WTC11 (cell line): Measurements from ENCODE around the gene RPL7L1. TPM values are rescaled to one million over a fixed set of nuclear protein-coding genes. Genes with fewer than 3 reads are reported as not detected.

Experiments
- ATAC-seq: fragments of 200-7000 bp; cut with Tn5 transposase; 2 replicates; pipeline ENCODE4 v1.10.0; 2021; ENCODE audit warnings: mild to moderate bottlenecking, moderate library complexity
- CTCF ChIA-PET: fragments of 300-600 bp; sonication (Branson Sonifier 250); formaldehyde crosslinking; loops from one replicate; lab custom pipeline; 2021; ENCODE audit warnings: antibody characterized with exemption; lab: Charles Lee
- POLR2A ChIA-PET: fragments of 350-600 bp; sonication (Branson Sonifier 250); formaldehyde crosslinking; loops from one replicate; lab custom pipeline; 2021; ENCODE audit warnings: antibody characterized with exemption; lab: Charles Lee
- DNase-seq: peaks from one replicate; pipeline ENCODE4 v3.0.0; 2021; ENCODE audit warnings: low spot score
- H3K27ac Mint-ChIP-seq: 2 replicates; pipeline ENCODE4 v1.8.0; 2021; ENCODE audit warnings: mixed read lengths
- H3K27me3 Mint-ChIP-seq: 2 replicates; pipeline ENCODE4 v1.8.0; 2021; ENCODE audit warnings: low read depth, mild to moderate bottlenecking, moderate library complexity, mixed read lengths
- H3K36me3 Mint-ChIP-seq: 2 replicates; pipeline ENCODE4 v1.8.0; 2021; ENCODE audit warnings: mixed read lengths
- H3K4me1 Mint-ChIP-seq: 2 replicates; pipeline ENCODE4 v1.8.0; 2022; ENCODE audit warnings: mixed read lengths
- H3K4me3 Mint-ChIP-seq: 2 replicates; pipeline ENCODE4 v1.8.0; 2021; ENCODE audit warnings: mild to moderate bottlenecking, moderate library complexity, mixed read lengths
- H3K9me3 Mint-ChIP-seq: 2 replicates; pipeline ENCODE4 v1.8.0; 2021; ENCODE audit warnings: mixed read lengths
- ERG ChIP-seq: fragments of 250-450 bp; sonication (Bioruptor Pico); IDR thresholded peaks from 2 replicates; pipeline ENCODE4 v1.8.0; 2021; ENCODE audit warnings: mild to moderate bottlenecking
- ESRRA ChIP-seq: sonication (generic); formaldehyde crosslinking; IDR thresholded peaks from 2 replicates; pipeline ENCODE4 v1.8.1; 2022; ENCODE audit warnings: mild to moderate bottlenecking, missing genetic modification reagents, borderline replicate concordance
- ETV6 ChIP-seq: sonication (generic); formaldehyde crosslinking; IDR thresholded peaks from 2 replicates; pipeline ENCODE4 v1.8.1; 2022; ENCODE audit warnings: mild to moderate bottlenecking, missing genetic modification reagents
- GRHL2 ChIP-seq: fragments of 250-450 bp; sonication (Bioruptor Pico); IDR thresholded peaks from 2 replicates; pipeline ENCODE4 v1.8.0; 2022; ENCODE audit warnings: mild to moderate bottlenecking, moderate library complexity; ENCODE audit not compliant: insufficient replicate concordance, severe bottlenecking
- GTF2I ChIP-seq: fragments of 250-450 bp; sonication (Bioruptor Pico); conservative IDR thresholded peaks from 2 replicates; pipeline ENCODE4 v1.4.0; 2021; ENCODE audit warnings: mild to moderate bottlenecking
- IRF2 ChIP-seq: sonication (generic); formaldehyde crosslinking; IDR thresholded peaks from 2 replicates; pipeline ENCODE4 v1.8.0; 2022; ENCODE audit warnings: low read depth, missing genetic modification reagents, borderline replicate concordance
- JAZF1 ChIP-seq: fragments of 250-450 bp; sonication (Bioruptor Pico); IDR thresholded peaks from 2 replicates; pipeline ENCODE4 v1.9.0; 2021; ENCODE audit warnings: moderate library complexity, mild to moderate bottlenecking, inconsistent platforms
- MAX ChIP-seq: sonication (generic); formaldehyde crosslinking; IDR thresholded peaks from 2 replicates; pipeline ENCODE4 v1.8.0; 2022; ENCODE audit warnings: mild to moderate bottlenecking, missing genetic modification reagents
- NFATC4 ChIP-seq: fragments of 250-450 bp; sonication (Bioruptor Pico); IDR thresholded peaks from 2 replicates; pipeline ENCODE4 v1.9.0; 2021; ENCODE audit warnings: mild to moderate bottlenecking
- NR2C2 ChIP-seq: sonication (generic); formaldehyde crosslinking; IDR thresholded peaks from 2 replicates; pipeline ENCODE4 v1.8.0; 2022; ENCODE audit warnings: mild to moderate bottlenecking, missing genetic modification reagents
- PRRX2 ChIP-seq: fragments of 250-450 bp; sonication (Bioruptor Pico); IDR thresholded peaks from 2 replicates; pipeline ENCODE4 v1.8.0; 2021; ENCODE audit warnings: mild to moderate bottlenecking
- SMAD4 ChIP-seq: sonication (generic); formaldehyde crosslinking; IDR thresholded peaks from 2 replicates; pipeline ENCODE4 v1.8.0; 2022; ENCODE audit warnings: mild to moderate bottlenecking, missing genetic modification reagents
- SOX15 ChIP-seq: fragments of 250-450 bp; sonication (Bioruptor Pico); IDR thresholded peaks from 2 replicates; pipeline ENCODE4 v1.9.0; 2021; ENCODE audit warnings: mild to moderate bottlenecking
- TP53 ChIP-seq: sonication (generic); formaldehyde crosslinking; IDR thresholded peaks from 2 replicates; pipeline ENCODE4 v1.8.1; 2023; ENCODE audit warnings: mild to moderate bottlenecking, missing genetic modification reagents
- ZMAT4 ChIP-seq: fragments of 250-450 bp; sonication (Bioruptor Pico); IDR thresholded peaks from 2 replicates; pipeline ENCODE4 v1.9.0; 2021; ENCODE audit warnings: mild to moderate bottlenecking
- ZNF532 ChIP-seq: fragments of 250-450 bp; sonication (Bioruptor Pico); IDR thresholded peaks from 2 replicates; pipeline ENCODE4 v1.9.0; 2021; ENCODE audit warnings: mild to moderate bottlenecking, borderline replicate concordance
- total RNA-seq: library from RNA; stranded (reverse); gene quantifications from 3 replicates; pipeline ENCODE4 v1.2.3, GENCODE V29; 2021
- TF ChIP-seq, protein P1 (sequence below): sonication (generic); formaldehyde crosslinking; conservative IDR thresholded peaks from 2 replicates; pipeline ENCODE4 v1.8.1; 2023; ENCODE audit warnings: mild to moderate bottlenecking, low read depth, missing genetic modification reagents, moderate library complexity
- TF ChIP-seq, protein P2 (sequence below): sonication (generic); formaldehyde crosslinking; IDR thresholded peaks from 2 replicates; pipeline ENCODE4 v1.8.1; 2022; ENCODE audit warnings: mild to moderate bottlenecking, moderate library complexity, missing genetic modification reagents
- TF ChIP-seq, protein P3 (sequence below): sonication (generic); formaldehyde crosslinking; IDR thresholded peaks from 2 replicates; pipeline ENCODE4 v1.8.1; 2022; ENCODE audit warnings: missing genetic modification reagents, borderline replicate concordance
- TF ChIP-seq, protein P4 (sequence below): sonication (generic); formaldehyde crosslinking; IDR thresholded peaks from 2 replicates; pipeline ENCODE4 v1.8.1; 2022; ENCODE audit warnings: low read depth, mild to moderate bottlenecking, moderate library complexity, missing genetic modification reagents, borderline replicate concordance

The RPL7L1 gene
- total RNA-seq, 1 experiment from 2014 or later = 107 TPM

GRCh38 chr6:42889815-42890214 is 10.4 kb downstream of the RPL7L1 start:
- no peak for TF ChIP-seq ESRRA (CRISPR knock-in tag)
- TF ChIP-seq GTF2I (CRISPR knock-in tag) = no peak
- no peak for TF ChIP-seq SMAD4 (CRISPR knock-in tag)
- TF ChIP-seq TP53 (CRISPR knock-in tag) = no peak
- TF ChIP-seq MAX (CRISPR knock-in tag) = no peak
- no peak for TF ChIP-seq ETV6
- TF ChIP-seq IRF2 = no peak
- TF ChIP-seq, protein P1, sequence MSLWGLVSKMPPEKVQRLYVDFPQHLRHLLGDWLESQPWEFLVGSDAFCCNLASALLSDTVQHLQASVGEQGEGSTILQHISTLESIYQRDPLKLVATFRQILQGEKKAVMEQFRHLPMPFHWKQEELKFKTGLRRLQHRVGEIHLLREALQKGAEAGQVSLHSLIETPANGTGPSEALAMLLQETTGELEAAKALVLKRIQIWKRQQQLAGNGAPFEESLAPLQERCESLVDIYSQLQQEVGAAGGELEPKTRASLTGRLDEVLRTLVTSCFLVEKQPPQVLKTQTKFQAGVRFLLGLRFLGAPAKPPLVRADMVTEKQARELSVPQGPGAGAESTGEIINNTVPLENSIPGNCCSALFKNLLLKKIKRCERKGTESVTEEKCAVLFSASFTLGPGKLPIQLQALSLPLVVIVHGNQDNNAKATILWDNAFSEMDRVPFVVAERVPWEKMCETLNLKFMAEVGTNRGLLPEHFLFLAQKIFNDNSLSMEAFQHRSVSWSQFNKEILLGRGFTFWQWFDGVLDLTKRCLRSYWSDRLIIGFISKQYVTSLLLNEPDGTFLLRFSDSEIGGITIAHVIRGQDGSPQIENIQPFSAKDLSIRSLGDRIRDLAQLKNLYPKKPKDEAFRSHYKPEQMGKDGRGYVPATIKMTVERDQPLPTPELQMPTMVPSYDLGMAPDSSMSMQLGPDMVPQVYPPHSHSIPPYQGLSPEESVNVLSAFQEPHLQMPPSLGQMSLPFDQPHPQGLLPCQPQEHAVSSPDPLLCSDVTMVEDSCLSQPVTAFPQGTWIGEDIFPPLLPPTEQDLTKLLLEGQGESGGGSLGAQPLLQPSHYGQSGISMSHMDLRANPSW (CRISPR knock-in tag) = no peak
- peaks cover 13% of the 10 kb centered on the region for H3K4me1 Mint-ChIP-seq
- H3K27me3 Mint-ChIP-seq = no peaks in the 10 kb centered on the region
- peaks cover 30% of the 10 kb centered on the region for H3K36me3 Mint-ChIP-seq
- ChIA-PET POLR2A (interaction anchor here (0.9 to 2.4 kb wide), 4 partner anchors 10 to 144 kb away, joined by 3 to 19 read pairs (median 10); partner anchors contain the start of genes CNPY3, RPL7L1 and TBCC), CTCF (no interaction called here)
- H3K4me3 Mint-ChIP-seq = peak overlapping the region; percentile 87
- no peak for DNase-seq
- H3K27ac Mint-ChIP-seq = peak overlapping the region; percentile 97
- peak; percentile 6 for ATAC-seq
- H3K9me3 Mint-ChIP-seq = no peaks in the 10 kb centered on the region

- Mint-ChIP-seq H3K4me1 (peaks cover 13% of the 10 kb centered on the region), H3K27me3 (no peaks in the 10 kb centered on the region), H3K27ac (peak overlapping the region; percentile 97), H3K4me3 (peak overlapping the region; percentile 87), H3K9me3 (no peaks in the 10 kb centered on the region), H3K36me3 (peaks cover 22% of the 10 kb centered on the region)
- ATAC-seq (peak; percentile 90), DNase-seq (peak; percentile 93)
- ChIA-PET CTCF (interaction anchor here (0.7 to 1.6 kb wide), 3 partner anchors 10 to 229 kb away, joined by 4 to 6 read pairs (median 5); no protein-coding TSS in a partner anchor), POLR2A (interaction anchor here (0.8 to 2.4 kb wide), 7 partner anchors 11 to 356 kb away, joined by 3 to 19 read pairs (median 4); partner anchors contain the start of genes CNPY3, PPP2R5D, RPL7L1 and TBCC)
- TF ChIP-seq PRRX2 (CRISPR knock-in tag) = peak; percentile 97
- TF ChIP-seq, protein P2, sequence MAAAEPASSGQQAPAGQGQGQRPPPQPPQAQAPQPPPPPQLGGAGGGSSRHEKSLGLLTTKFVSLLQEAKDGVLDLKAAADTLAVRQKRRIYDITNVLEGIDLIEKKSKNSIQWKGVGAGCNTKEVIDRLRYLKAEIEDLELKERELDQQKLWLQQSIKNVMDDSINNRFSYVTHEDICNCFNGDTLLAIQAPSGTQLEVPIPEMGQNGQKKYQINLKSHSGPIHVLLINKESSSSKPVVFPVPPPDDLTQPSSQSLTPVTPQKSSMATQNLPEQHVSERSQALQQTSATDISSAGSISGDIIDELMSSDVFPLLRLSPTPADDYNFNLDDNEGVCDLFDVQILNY (CRISPR knock-in tag) = peak; percentile 86
- TF ChIP-seq JAZF1 (CRISPR knock-in tag) = no peak
- peak; percentile 87 for TF ChIP-seq ZMAT4 (CRISPR knock-in tag)
- peak; percentile 96 for TF ChIP-seq ERG (CRISPR knock-in tag)
- TF ChIP-seq NR2C2 (CRISPR knock-in tag) = no peak; the same call in 1 of the 2 replicates
- TF ChIP-seq, protein P3, sequence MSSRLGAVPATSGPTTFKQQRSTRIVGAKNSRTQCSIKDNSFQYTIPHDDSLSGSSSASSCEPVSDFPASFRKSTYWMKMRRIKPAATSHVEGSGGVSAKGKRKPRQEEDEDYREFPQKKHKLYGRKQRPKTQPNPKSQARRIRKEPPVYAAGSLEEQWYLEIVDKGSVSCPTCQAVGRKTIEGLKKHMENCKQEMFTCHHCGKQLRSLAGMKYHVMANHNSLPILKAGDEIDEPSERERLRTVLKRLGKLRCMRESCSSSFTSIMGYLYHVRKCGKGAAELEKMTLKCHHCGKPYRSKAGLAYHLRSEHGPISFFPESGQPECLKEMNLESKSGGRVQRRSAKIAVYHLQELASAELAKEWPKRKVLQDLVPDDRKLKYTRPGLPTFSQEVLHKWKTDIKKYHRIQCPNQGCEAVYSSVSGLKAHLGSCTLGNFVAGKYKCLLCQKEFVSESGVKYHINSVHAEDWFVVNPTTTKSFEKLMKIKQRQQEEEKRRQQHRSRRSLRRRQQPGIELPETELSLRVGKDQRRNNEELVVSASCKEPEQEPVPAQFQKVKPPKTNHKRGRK (CRISPR knock-in tag) = no peak
- TF ChIP-seq NFATC4 = peak; percentile 94
- TF ChIP-seq, protein P4, sequence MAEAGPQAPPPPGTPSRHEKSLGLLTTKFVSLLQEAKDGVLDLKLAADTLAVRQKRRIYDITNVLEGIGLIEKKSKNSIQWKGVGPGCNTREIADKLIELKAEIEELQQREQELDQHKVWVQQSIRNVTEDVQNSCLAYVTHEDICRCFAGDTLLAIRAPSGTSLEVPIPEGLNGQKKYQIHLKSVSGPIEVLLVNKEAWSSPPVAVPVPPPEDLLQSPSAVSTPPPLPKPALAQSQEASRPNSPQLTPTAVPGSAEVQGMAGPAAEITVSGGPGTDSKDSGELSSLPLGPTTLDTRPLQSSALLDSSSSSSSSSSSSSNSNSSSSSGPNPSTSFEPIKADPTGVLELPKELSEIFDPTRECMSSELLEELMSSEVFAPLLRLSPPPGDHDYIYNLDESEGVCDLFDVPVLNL (CRISPR knock-in tag) = 0 out of 2 replicates have a peak, but pooled peaks have one; percentile 54
- no peak for TF ChIP-seq SOX15 (CRISPR knock-in tag)
- TF ChIP-seq ZNF532 = peak; percentile 93
- TF ChIP-seq GRHL2 (CRISPR knock-in tag) = no peak
Observed at GRCh38 chr6:42890311-42891198, 11.1 kb downstream of the RPL7L1 start.
